ENCODE results near the gene ZNF324.

DNA sequence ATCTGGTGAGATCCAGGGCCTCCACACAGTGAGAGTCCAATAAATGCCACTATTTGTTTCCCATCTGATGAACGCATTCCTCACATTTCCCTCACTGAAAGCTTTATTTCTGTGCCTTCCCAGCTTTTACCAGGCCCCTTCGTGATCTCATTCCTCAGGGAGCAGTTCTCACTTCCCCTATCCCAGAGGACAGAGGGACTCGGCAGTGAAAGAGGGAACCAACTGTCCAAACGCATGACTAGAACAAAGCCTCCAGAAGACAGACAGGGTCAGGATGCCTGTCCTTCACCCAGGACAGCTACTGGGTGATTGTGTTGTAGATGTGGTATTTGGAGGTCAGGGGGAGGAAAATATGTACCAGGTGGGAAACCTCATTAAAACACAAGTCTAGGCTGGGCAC lies 54.8 kb downstream of the ZNF324 start:
- TF ChIP-seq, protein P1, sequence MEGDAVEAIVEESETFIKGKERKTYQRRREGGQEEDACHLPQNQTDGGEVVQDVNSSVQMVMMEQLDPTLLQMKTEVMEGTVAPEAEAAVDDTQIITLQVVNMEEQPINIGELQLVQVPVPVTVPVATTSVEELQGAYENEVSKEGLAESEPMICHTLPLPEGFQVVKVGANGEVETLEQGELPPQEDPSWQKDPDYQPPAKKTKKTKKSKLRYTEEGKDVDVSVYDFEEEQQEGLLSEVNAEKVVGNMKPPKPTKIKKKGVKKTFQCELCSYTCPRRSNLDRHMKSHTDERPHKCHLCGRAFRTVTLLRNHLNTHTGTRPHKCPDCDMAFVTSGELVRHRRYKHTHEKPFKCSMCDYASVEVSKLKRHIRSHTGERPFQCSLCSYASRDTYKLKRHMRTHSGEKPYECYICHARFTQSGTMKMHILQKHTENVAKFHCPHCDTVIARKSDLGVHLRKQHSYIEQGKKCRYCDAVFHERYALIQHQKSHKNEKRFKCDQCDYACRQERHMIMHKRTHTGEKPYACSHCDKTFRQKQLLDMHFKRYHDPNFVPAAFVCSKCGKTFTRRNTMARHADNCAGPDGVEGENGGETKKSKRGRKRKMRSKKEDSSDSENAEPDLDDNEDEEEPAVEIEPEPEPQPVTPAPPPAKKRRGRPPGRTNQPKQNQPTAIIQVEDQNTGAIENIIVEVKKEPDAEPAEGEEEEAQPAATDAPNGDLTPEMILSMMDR (IDR thresholded peaks at IDR 0.05) = no peak
- TF ChIP-seq POLR2AphosphoS5 (IDR thresholded peaks at IDR 0.05) (no peak), EP300 (IDR thresholded peaks at IDR 0.05) (no peak), POLR2A (IDR thresholded peaks at IDR 0.05) (no peak)

All from gastroesophageal sphincter (tissue), 3 donors.